WTC11 (cell line): ENCODE results near the gene AATK.

Experiments
- AFF4 ChIP-seq: sonication (generic); formaldehyde crosslinking; IDR thresholded peaks from 2 replicates; pipeline ENCODE4 v1.8.1; 2023; ENCODE audit warnings: mild to moderate bottlenecking, missing genetic modification reagents, borderline replicate concordance
- RELA ChIP-seq: sonication (generic); formaldehyde crosslinking; IDR thresholded peaks from 2 replicates; pipeline ENCODE4 v1.8.1; 2022; ENCODE audit warnings: missing genetic modification reagents, mild to moderate bottlenecking, borderline replicate concordance
- ZNF138 ChIP-seq: sonication (generic); formaldehyde crosslinking; conservative IDR thresholded peaks from 2 replicates; pipeline ENCODE4 v1.8.1; 2022; ENCODE audit warnings: mild to moderate bottlenecking, moderate library complexity, missing genetic modification reagents
- TF ChIP-seq, protein P1 (sequence below): fragments of 200-600 bp; IDR thresholded peaks from 2 replicates; pipeline ENCODE4 v1.8.0; 2022; ENCODE audit warnings: antibody characterized with exemption
- TF ChIP-seq, protein P2 (sequence below): sonication (generic); formaldehyde crosslinking; conservative IDR thresholded peaks from 2 replicates; pipeline ENCODE4 v1.8.1; 2022; ENCODE audit warnings: mild to moderate bottlenecking, missing genetic modification reagents
- TF ChIP-seq, protein P3 (sequence below): sonication (generic); formaldehyde crosslinking; IDR thresholded peaks from 2 replicates; pipeline ENCODE4 v1.8.1; 2023; ENCODE audit warnings: mild to moderate bottlenecking, missing genetic modification reagents
- TF ChIP-seq, protein P4 (sequence below): sonication (generic); formaldehyde crosslinking; conservative IDR thresholded peaks from 2 replicates; pipeline ENCODE4 v1.8.1; 2023; ENCODE audit warnings: mild to moderate bottlenecking, low read depth, missing genetic modification reagents, moderate library complexity

GRCh38 chr17:81121841-81122733 is 43.9 kb downstream of the AATK start:
- TF ChIP-seq, protein P1, sequence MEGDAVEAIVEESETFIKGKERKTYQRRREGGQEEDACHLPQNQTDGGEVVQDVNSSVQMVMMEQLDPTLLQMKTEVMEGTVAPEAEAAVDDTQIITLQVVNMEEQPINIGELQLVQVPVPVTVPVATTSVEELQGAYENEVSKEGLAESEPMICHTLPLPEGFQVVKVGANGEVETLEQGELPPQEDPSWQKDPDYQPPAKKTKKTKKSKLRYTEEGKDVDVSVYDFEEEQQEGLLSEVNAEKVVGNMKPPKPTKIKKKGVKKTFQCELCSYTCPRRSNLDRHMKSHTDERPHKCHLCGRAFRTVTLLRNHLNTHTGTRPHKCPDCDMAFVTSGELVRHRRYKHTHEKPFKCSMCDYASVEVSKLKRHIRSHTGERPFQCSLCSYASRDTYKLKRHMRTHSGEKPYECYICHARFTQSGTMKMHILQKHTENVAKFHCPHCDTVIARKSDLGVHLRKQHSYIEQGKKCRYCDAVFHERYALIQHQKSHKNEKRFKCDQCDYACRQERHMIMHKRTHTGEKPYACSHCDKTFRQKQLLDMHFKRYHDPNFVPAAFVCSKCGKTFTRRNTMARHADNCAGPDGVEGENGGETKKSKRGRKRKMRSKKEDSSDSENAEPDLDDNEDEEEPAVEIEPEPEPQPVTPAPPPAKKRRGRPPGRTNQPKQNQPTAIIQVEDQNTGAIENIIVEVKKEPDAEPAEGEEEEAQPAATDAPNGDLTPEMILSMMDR, result no peak
- no peak for TF ChIP-seq ZNF138 (CRISPR knock-in tag)
- TF ChIP-seq, protein P2, sequence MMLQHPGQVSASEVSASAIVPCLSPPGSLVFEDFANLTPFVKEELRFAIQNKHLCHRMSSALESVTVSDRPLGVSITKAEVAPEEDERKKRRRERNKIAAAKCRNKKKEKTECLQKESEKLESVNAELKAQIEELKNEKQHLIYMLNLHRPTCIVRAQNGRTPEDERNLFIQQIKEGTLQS, result no peak
- no peak for TF ChIP-seq AFF4
- TF ChIP-seq, protein P3, sequence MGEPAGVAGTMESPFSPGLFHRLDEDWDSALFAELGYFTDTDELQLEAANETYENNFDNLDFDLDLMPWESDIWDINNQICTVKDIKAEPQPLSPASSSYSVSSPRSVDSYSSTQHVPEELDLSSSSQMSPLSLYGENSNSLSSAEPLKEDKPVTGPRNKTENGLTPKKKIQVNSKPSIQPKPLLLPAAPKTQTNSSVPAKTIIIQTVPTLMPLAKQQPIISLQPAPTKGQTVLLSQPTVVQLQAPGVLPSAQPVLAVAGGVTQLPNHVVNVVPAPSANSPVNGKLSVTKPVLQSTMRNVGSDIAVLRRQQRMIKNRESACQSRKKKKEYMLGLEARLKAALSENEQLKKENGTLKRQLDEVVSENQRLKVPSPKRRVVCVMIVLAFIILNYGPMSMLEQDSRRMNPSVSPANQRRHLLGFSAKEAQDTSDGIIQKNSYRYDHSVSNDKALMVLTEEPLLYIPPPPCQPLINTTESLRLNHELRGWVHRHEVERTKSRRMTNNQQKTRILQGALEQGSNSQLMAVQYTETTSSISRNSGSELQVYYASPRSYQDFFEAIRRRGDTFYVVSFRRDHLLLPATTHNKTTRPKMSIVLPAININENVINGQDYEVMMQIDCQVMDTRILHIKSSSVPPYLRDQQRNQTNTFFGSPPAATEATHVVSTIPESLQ (CRISPR knock-in tag), result no peak
- no peak for TF ChIP-seq RELA (CRISPR knock-in tag)
- TF ChIP-seq, protein P4, sequence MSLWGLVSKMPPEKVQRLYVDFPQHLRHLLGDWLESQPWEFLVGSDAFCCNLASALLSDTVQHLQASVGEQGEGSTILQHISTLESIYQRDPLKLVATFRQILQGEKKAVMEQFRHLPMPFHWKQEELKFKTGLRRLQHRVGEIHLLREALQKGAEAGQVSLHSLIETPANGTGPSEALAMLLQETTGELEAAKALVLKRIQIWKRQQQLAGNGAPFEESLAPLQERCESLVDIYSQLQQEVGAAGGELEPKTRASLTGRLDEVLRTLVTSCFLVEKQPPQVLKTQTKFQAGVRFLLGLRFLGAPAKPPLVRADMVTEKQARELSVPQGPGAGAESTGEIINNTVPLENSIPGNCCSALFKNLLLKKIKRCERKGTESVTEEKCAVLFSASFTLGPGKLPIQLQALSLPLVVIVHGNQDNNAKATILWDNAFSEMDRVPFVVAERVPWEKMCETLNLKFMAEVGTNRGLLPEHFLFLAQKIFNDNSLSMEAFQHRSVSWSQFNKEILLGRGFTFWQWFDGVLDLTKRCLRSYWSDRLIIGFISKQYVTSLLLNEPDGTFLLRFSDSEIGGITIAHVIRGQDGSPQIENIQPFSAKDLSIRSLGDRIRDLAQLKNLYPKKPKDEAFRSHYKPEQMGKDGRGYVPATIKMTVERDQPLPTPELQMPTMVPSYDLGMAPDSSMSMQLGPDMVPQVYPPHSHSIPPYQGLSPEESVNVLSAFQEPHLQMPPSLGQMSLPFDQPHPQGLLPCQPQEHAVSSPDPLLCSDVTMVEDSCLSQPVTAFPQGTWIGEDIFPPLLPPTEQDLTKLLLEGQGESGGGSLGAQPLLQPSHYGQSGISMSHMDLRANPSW (CRISPR knock-in tag), result no peak
